Endothelial cell of umbilical vein (primary cell): ENCODE results near the gene PGAM2. TPM values are rescaled to one million over a fixed set of nuclear protein-coding genes. Genes with fewer than 3 reads are reported as not detected.

Experiments
- BruUV-seq: library from RNA; stranded (reverse); fragments of 400-500 nt; replicated peaks from 2 replicates; lab custom pipeline; 2021; lab: Mats Ljungman, UMichigan
- CTCF ChIA-PET: fragments of 300-600, 350-600 bp; sonication (Branson Sonifier 250); formaldehyde crosslinking; loops from one replicate; lab custom pipeline; 2021; ENCODE audit warnings: antibody characterized with exemption, inconsistent platforms; lab: Charles Lee
- POLR2A ChIA-PET: fragments of 300-600, 350-600 bp; sonication (Branson Sonifier 250); formaldehyde crosslinking; loops from one replicate; lab custom pipeline; 2021; ENCODE audit warnings: antibody characterized with exemption, inconsistent platforms; lab: Charles Lee
- DNase-seq: peaks from one replicate; pipeline ENCODE4 v3.0.0-alpha.2; 2011; ENCODE audit warnings: low read depth, low spot score
- FAIRE-seq: peaks from 2 replicates; lab custom pipeline; 2011; peaks lifted over from hg19 to GRCh38; lab: Jason Lieb, UNC
- H2AFZ ChIP-seq: 2 replicates; pipeline ENCODE4 v1.6.0; 2012; ENCODE audit warnings: low read depth, low read length, control low read depth, inconsistent platforms
- H3K27ac ChIP-seq: 2 replicates; pipeline ENCODE4 v1.5.1; 2011; ENCODE audit warnings: low read depth, mild to moderate bottlenecking, control low read depth, low read length, moderate library complexity; ENCODE audit not compliant: insufficient read depth
- H3K27me3 ChIP-seq, 2 experiments: 2 replicates each; pipeline versions ENCODE4 v1.6.0 to v1.6.1; 2011; ENCODE audit warnings: low read length in 2 of 2, mixed read lengths in 1 of 2; ENCODE audit not compliant: control insufficient read depth in 2 of 2, insufficient read depth in 2 of 2
- H3K36me3 ChIP-seq, 2 experiments: 2 replicates in 1 of 2; 3 replicates in 1 of 2; pipeline ENCODE4 v1.5.1; 2011; ENCODE audit warnings: low read length in 2 of 2, mild to moderate bottlenecking in 1 of 2, moderate library complexity in 1 of 2; ENCODE audit not compliant: control insufficient read depth in 2 of 2, insufficient read depth in 2 of 2; ENCODE audit errors: extremely low read depth in 1 of 2
- H3K4me1 ChIP-seq: 3 replicates; pipeline ENCODE4 v1.5.1; 2011; ENCODE audit warnings: mild to moderate bottlenecking, low read length; ENCODE audit not compliant: control insufficient read depth, insufficient read depth; ENCODE audit errors: extremely low read depth
- H3K4me2 ChIP-seq: 2 replicates; pipeline ENCODE4 v1.6.1; 2011; ENCODE audit warnings: low read length, control low read depth, mixed read lengths; ENCODE audit not compliant: insufficient read depth
- H3K4me3 ChIP-seq, 3 experiments: fragments of 200-600 bp in 1 of 3; sonication (generic), shearing (Covaris generic) in 1 of 3; replicated peaks in 1 of 3; 2 replicates each; pipeline ENCODE4 v1.5.1; 2011 to 2016; ENCODE audit warnings: control low read depth in 3 of 3, low read length in 3 of 3, mild to moderate bottlenecking in 2 of 3, inconsistent platforms in 1 of 3, low read depth in 1 of 3, moderate library complexity in 1 of 3; ENCODE audit not compliant: insufficient read depth in 1 of 3
- H3K79me2 ChIP-seq: 2 replicates; pipeline ENCODE4 v1.6.0; 2012; ENCODE audit warnings: low read length, inconsistent platforms; ENCODE audit not compliant: control insufficient read depth, insufficient read depth
- H3K9ac ChIP-seq: replicated peaks from 2 replicates; pipeline ENCODE3; 2011; ENCODE audit warnings: low read length, control low read depth; ENCODE audit not compliant: insufficient read depth; ENCODE audit errors: extremely low read depth
- H3K9me1 ChIP-seq: replicated peaks from 3 replicates; pipeline ENCODE4 v1.6.0; 2011; ENCODE audit warnings: mild to moderate bottlenecking, low read length; ENCODE audit not compliant: control insufficient read depth, insufficient read depth; ENCODE audit errors: extremely low read depth
- H3K9me3 ChIP-seq: replicated peaks from 2 replicates; pipeline ENCODE4 v1.5.1; 2012; ENCODE audit warnings: low read length, inconsistent platforms; ENCODE audit not compliant: control insufficient read depth, insufficient read depth
- H4K20me1 ChIP-seq: replicated peaks from 2 replicates; pipeline ENCODE3; 2011; ENCODE audit warnings: mild to moderate bottlenecking, low read length; ENCODE audit not compliant: control insufficient read depth, insufficient read depth; ENCODE audit errors: extremely low read depth
- CTCF ChIP-seq, 2 donors: IDR thresholded peaks; 1 replicate in 1 of 2; 2 replicates in 1 of 2; pipeline ENCODE4 v1.5.1; 2011; ENCODE audit warnings: low read length in 2 of 2, mild to moderate bottlenecking in 2 of 2, moderate library complexity in 2 of 2, control low read depth in 1 of 2, inconsistent platforms in 1 of 2, low read depth in 1 of 2; ENCODE audit not compliant: insufficient read depth in 1 of 2; ENCODE audit errors: extremely low read depth in 1 of 2
- EZH2 ChIP-seq: IDR thresholded peaks from 2 replicates; pipeline ENCODE4 v1.6.1; 2012; ENCODE audit warnings: borderline replicate concordance, low read depth, mild to moderate bottlenecking, moderate library complexity, low read length, inconsistent platforms; ENCODE audit not compliant: severe bottlenecking
- FOS ChIP-seq: IDR thresholded peaks from 2 replicates; pipeline ENCODE4 v1.6.1; 2011; ENCODE audit warnings: mild to moderate bottlenecking, low read length, moderate library complexity, borderline replicate concordance; ENCODE audit not compliant: insufficient read depth
- GATA2 ChIP-seq: IDR thresholded peaks from 2 replicates; pipeline ENCODE4 v1.7.0; 2011; ENCODE audit warnings: low read depth, mild to moderate bottlenecking, moderate library complexity, mixed read lengths, low read length; ENCODE audit not compliant: insufficient read length, insufficient read depth
- JUN ChIP-seq: IDR thresholded peaks from 2 replicates; pipeline ENCODE4 v1.6.1; 2011; ENCODE audit warnings: borderline replicate concordance, low read depth; ENCODE audit not compliant: insufficient read length, insufficient read depth
- MYC ChIP-seq: IDR thresholded peaks from one replicate; pipeline ENCODE4 v1.6.1; 2011; ENCODE audit warnings: mild to moderate bottlenecking, low read depth, low read length
- POLR2A ChIP-seq: IDR thresholded peaks from 2 replicates; pipeline ENCODE4 v1.6.1; 2012; ENCODE audit warnings: low read depth, mild to moderate bottlenecking, control low read depth, low read length
- POLR2AphosphoS5 ChIP-seq: IDR thresholded peaks from 2 replicates; pipeline ENCODE4 v1.6.1; 2012; ENCODE audit warnings: low read depth, mild to moderate bottlenecking, control low read depth, low read length, moderate library complexity; ENCODE audit not compliant: insufficient read depth
- dilution Hi-C: fragments of 300-500 bp; cut with MboI; formaldehyde crosslinking; loops from one replicate; pipeline ENCODE4 v1.15.0; 2019; ENCODE audit warnings: low sequenced_read_pairs; ENCODE audit not compliant: extremely low pct_ligation_motif_present
- intact Hi-C: fragments of 100-400 bp; cut with micrococcal nuclease; formaldehyde crosslinking; loops from one replicate; pipeline ENCODE4 v1.10.0; 2022
- polyA plus RNA-seq, 4 experiments: library from polyadenylated mRNA; depleted of rRNA in 3 of 4; stranded (reverse) in 3 of 4; unstranded in 1 of 4; fragments of >200 nt; gene quantifications; 2 replicates each; pipeline versions ENCODE4 v1.2.1 to v1.2.3, GENCODE V29; 2011 to 2012; ENCODE audit warnings: missing spikeins in 1 of 4
- total RNA-seq: library from RNA; stranded (reverse); gene quantifications from 2 replicates; pipeline ENCODE4 v1.2.3, GENCODE V29; 2021
- TF ChIP-seq, protein P1 (sequence below): IDR thresholded peaks from 2 replicates; pipeline ENCODE4 v1.6.1; 2011; ENCODE audit not compliant: insufficient read depth, insufficient read length

The PGAM2 gene
- total and polyA plus RNA-seq, 2 donors (not counting 3 experiments of a cell fraction or from before 2014, with no cell fraction given): 0.19 TPM; not detected in 1

DNA sequence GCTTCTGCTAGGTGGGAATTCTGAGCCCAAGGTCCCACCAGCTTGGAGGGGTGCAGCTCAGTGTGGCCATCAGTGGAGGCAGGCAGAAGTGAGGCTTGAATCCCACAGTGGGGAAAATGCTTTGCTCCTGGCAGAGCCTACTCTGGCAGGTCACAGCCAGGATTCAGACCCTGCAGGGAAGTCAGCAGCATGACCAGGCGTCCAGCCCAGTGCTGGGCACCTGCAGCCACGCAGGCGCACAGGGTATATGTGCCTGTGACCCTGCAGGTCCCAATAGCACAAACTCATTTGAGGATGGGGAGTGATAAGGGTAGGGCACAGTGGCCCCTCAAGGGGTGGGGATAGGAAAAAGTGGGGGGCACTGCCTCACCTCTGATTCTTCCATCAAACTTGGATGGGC is 30.4 kb upstream of the PGAM2 start:
- Histone ChIP-seq H3K27me3 (no peaks in the 10 kb centered on the region), H3K9me1 (no peaks in the 10 kb centered on the region), H3K36me3 (no peaks in the 10 kb centered on the region), H3K4me1 (no peaks in the 10 kb centered on the region), H3K9ac (no peak overlapping the region), H4K20me1 (no peaks in the 10 kb centered on the region), H3K4me3 (no peak overlapping the region), H3K27ac (no peak overlapping the region), H3K4me2 (no peak overlapping the region), H3K9me3 (no peaks in the 10 kb centered on the region), H2AFZ (no peak overlapping the region), H3K79me2 (no peaks in the 10 kb centered on the region)
- BruUV-seq: no TSS peak
- dilution Hi-C loops: no loop called here
- intact Hi-C loops: no loop called here
- CTCF ChIA-PET: no interaction called here
- TF ChIP-seq CTCF (IDR thresholded peaks at IDR 0.05; ENCODE audit: extremely low read depth in 1 of 2, insufficient read depth in 1 of 2, low read depth in 1 of 2, low read length in 2 of 2) (no peak), JUN (no peak), POLR2A (no peak), MYC (no peak), GATA2 (no peak), FOS (no peak), POLR2AphosphoS5 (no peak), EZH2 (no peak)
- TF ChIP-seq, protein P1, sequence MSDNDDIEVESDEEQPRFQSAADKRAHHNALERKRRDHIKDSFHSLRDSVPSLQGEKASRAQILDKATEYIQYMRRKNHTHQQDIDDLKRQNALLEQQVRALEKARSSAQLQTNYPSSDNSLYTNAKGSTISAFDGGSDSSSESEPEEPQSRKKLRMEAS: no peak
- FAIRE-seq (no peak), DNase-seq (no peak)
- POLR2A ChIA-PET: no interaction called here
